ENCODE measurements around the gene SNAPC2.

Gene SNAPC2

DNA sequence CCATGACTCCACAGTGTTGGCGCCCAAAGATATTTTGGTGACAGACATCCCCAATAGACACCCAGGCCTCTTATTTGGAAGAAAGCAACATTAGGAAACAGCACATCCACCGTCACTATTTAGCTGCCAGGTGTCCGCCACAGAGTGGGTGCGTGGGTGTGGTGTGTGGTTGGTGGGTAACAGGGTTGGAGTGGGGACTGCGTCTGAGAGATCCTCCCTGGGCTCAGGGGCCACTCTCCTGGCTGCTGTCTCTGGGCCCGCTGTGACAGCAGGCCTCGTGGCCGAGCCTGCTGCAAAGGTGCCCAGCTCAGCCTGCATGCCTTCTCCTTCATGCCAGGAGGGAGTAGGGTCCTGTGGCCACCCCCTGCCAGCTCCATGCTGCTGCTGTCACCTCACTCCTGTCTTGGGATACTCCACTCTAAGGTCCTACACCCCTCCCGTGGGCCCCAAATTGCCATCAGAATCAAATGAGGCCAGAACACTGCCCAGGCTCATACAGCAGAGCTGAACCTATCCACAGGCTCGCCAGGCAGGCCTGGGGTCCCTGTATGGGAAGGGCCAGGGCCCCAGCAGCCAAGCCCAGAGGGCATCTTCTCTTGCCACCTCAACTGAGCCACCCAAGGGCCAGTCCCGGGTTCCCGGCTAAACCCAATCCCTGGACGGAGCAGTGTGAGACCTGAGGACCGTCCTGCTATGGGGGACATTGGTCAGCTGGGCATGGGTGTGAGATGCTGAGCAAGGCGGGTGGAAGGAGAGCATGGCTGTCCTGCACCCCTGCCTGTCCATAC, 48.1 kb downstream of the SNAPC2 start:
- WGBS, result 96% methylated on average over 15 of the region's 15 CpGs
- no peak overlapping the region for H3K27ac ChIP-seq (ENCODE audit: low read depth, low read length)
- H3K9ac ChIP-seq (ENCODE audit: low read depth, low read length), result no peak overlapping the region
- H3K9me3 ChIP-seq (ENCODE audit: insufficient read depth, low read depth, low read length), result no peaks in the 10 kb centered on the region
- peaks cover 12% of the 10 kb centered on the region for H3K4me1 ChIP-seq (ENCODE audit: insufficient read depth, low read length)
- H3K27me3 ChIP-seq (ENCODE audit: insufficient read depth, low read length), result no peaks in the 10 kb centered on the region
- H3K4me3 ChIP-seq (ENCODE audit: low read length), result no peak overlapping the region
- peaks cover 82% of the 10 kb centered on the region for H3K36me3 ChIP-seq (ENCODE audit: insufficient read depth, low read length)

DNA sequence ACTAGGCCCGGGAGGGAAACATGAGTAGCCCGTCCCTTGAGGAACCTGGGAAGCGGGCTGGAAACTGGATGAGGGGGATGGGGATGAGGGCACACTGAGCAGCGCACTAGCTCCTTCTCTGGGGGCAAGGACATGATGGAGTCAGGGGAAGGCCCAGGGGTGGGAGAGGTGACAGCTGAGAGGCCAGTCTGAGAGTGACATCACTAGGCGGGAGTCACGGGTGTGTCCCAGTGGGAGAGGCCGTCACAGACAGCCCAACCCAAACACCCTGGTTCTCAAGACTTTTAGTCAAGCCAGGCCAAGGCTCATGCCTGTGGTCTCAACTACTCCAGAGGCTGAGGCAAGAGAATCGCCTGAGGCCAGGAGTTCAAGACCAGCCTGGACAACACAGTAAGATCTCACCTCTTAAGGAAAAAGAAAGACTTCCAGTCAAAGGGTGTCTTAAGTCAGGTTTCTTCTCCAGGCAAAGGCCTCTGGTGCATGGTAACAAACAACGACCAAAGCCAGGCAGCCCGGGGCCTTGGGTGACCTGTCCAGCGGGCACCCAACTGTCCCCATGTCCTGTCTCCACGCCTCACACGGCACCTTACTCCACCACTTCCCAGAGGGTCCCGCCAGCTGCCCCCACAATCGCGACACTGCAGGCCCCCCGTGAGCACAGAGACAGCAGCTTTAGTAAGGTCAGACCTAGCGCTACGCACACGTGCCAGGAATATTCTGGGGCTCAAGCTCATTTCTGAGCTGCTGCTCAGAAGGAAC, 48.8 kb downstream of the SNAPC2 start:
- Histone ChIP-seq H3K4me1 (ENCODE audit: insufficient read depth, low read length) (peaks cover 12% of the 10 kb centered on the region), H3K4me3 (ENCODE audit: low read length) (no peak overlapping the region), H3K9me3 (ENCODE audit: insufficient read depth, low read depth, low read length) (no peaks in the 10 kb centered on the region), H3K27ac (ENCODE audit: low read depth, low read length) (peak overlapping the region; percentile 79), H3K27me3 (ENCODE audit: insufficient read depth, low read length) (no peaks in the 10 kb centered on the region), H3K36me3 (ENCODE audit: insufficient read depth, low read length) (peaks cover 82% of the 10 kb centered on the region), H3K9ac (ENCODE audit: low read depth, low read length) (peak overlapping the region; percentile 58; the same call in 1 of the 2 replicates)
- WGBS, result 91% methylated on average over 20 of the region's 20 CpGs

- H3K9ac ChIP-seq (ENCODE audit: low read depth, low read length), result peak overlapping the region; percentile 58; the same call in 1 of the 2 replicates
- H3K27ac ChIP-seq (ENCODE audit: low read depth, low read length), result peak overlapping the region; percentile 79
- H3K9me3 ChIP-seq (ENCODE audit: insufficient read depth, low read depth, low read length), result no peaks in the 10 kb centered on the region
- H3K4me1 ChIP-seq (ENCODE audit: insufficient read depth, low read length), result peaks cover 12% of the 10 kb centered on the region
- H3K4me3 ChIP-seq (ENCODE audit: low read length), result no peak overlapping the region
- H3K27me3 ChIP-seq (ENCODE audit: insufficient read depth, low read length), result no peaks in the 10 kb centered on the region
- H3K36me3 ChIP-seq (ENCODE audit: insufficient read depth, low read length), result peaks cover 82% of the 10 kb centered on the region
- 38% methylated on average over 11 of the region's 11 CpGs for WGBS
Measured at GRCh38 chr19:7969555-7969939, 49.4 kb downstream of the SNAPC2 start.

- Histone ChIP-seq H3K9ac (ENCODE audit: low read depth, low read length) (no peak overlapping the region), H3K27me3 (ENCODE audit: insufficient read depth, low read length) (no peaks in the 10 kb centered on the region), H3K27ac (ENCODE audit: low read depth, low read length) (peak overlapping the region; percentile 14; the same call in 1 of the 2 replicates), H3K4me3 (ENCODE audit: low read length) (no peak overlapping the region), H3K4me1 (ENCODE audit: insufficient read depth, low read length) (peaks cover 12% of the 10 kb centered on the region), H3K36me3 (ENCODE audit: insufficient read depth, low read length) (peaks cover 80% of the 10 kb centered on the region), H3K9me3 (ENCODE audit: insufficient read depth, low read depth, low read length) (no peaks in the 10 kb centered on the region)
- WGBS, result 80% methylated on average over 12 of the region's 12 CpGs
Measured at GRCh38 chr19:7970716-7971448, 50.7 kb downstream of the SNAPC2 start.

DNA sequence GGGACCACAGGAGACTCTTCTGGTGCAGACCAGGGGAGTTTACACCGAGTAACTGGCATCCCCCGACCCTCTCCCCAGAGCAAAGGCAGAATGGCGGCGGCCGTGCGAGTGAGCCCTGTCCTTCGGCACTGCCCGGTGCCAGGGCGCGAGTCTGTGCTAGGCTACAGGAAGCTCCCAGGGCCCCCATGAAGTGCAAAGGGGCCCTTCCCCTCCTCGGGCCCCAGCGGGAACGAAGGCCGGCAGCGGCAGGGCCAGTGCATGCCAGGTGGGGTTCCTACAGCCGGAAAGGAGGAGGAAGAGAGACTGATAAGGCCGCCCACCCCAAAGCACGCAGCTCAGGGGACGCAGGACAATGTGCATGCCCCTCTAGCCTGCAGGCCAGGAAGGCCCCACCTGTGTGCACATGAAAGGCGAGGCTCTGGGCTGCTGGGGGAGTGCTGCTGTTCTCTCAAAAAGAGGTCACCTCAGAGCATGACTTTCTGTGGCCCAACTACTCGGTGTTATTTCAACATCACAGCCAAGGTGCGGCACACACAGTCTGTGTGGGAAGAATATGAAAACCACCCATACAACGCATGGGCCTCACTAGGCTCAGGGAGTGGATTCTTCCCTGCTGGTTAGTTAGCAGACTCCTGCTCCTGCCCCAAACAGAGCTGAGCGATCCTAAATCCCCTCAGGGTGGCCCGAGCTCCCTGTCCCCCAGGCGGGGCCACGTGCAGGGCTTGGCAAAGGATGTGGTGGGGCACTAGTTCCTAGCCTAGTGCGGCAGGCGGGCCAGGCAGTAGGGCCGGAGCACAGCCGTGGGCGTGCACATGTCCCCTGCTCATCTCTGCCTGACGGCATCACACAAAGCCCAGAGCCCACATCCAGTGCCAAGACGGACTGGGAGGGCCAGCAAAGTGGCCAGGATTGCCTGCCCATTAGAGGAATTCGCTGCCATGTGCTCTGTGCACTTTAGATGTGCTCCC, 51.7 kb downstream of the SNAPC2 start:
- Histone ChIP-seq H3K4me3 (ENCODE audit: low read length) (no peak overlapping the region), H3K27me3 (ENCODE audit: insufficient read depth, low read length) (no peaks in the 10 kb centered on the region), H3K4me1 (ENCODE audit: insufficient read depth, low read length) (peaks cover 12% of the 10 kb centered on the region), H3K9me3 (ENCODE audit: insufficient read depth, low read depth, low read length) (no peaks in the 10 kb centered on the region), H3K9ac (ENCODE audit: low read depth, low read length) (no peak overlapping the region; the same call in 1 of the 2 replicates), H3K36me3 (ENCODE audit: insufficient read depth, low read length) (peaks cover 76% of the 10 kb centered on the region), H3K27ac (ENCODE audit: low read depth, low read length) (no peak overlapping the region; the same call in 1 of the 2 replicates)
- WGBS, result 93% methylated on average over 35 of the region's 35 CpGs
